Activated naive CD8-positive, alpha-beta T cell treated with anti-CD3 and anti-CD28 coated beads, Interleukin-2, amount 50 U/mL, for 24 hours (primary cell): ENCODE measurements around the gene CAMK1.
A peak's percentile ranks its signal among the peaks of the same experiment; 100 is the strongest.

Source experiments
- ATAC-seq: fragments of 150-1000 bp; cut with Tn5 transposase; one replicate; pipeline ENCODE4 v1.10.0; 2021
- DNase-seq: peaks from one replicate; pipeline ENCODE4 v3.0.0; 2021
- H3K27ac Mint-ChIP-seq: one replicate; pipeline ENCODE4 v1.8.0; 2021; ENCODE audit warnings: mild to moderate bottlenecking, mixed read lengths
- H3K27me3 Mint-ChIP-seq: one replicate; pipeline ENCODE4 v1.8.0; 2021; ENCODE audit warnings: mixed read lengths
- H3K36me3 Mint-ChIP-seq: one replicate; pipeline ENCODE4 v1.8.0; 2021; ENCODE audit warnings: low read depth, mixed read lengths
- H3K4me1 Mint-ChIP-seq: one replicate; pipeline ENCODE4 v1.8.0; 2021; ENCODE audit warnings: mixed read lengths
- H3K4me3 Mint-ChIP-seq: one replicate; pipeline ENCODE4 v1.8.0; 2021; ENCODE audit warnings: mild to moderate bottlenecking, moderate library complexity, mixed read lengths
- H3K9me3 Mint-ChIP-seq: one replicate; pipeline ENCODE4 v1.8.0; 2021; ENCODE audit warnings: mixed read lengths

The CAMK1 gene

GRCh38 chr3:9769426-9770275 lies at the start of gene CAMK1:
Gene CAMK1, minus strand, starts transcription at chr3:9769947. Its CDS starts 2,198 bp downstream, at chr3:9767749.
- peaks cover 1% of the 10 kb centered on the region for H3K27me3 Mint-ChIP-seq
- peak within 1 kb of the TSS; percentile 57 for H3K27ac Mint-ChIP-seq
- H3K4me3 Mint-ChIP-seq: peak within 1 kb of the TSS; percentile 80
- no peaks in the 10 kb centered on the region for H3K9me3 Mint-ChIP-seq
- H3K4me1 Mint-ChIP-seq: peaks cover 31% of the 10 kb centered on the region
- ATAC-seq: peak; percentile 97
- peak; percentile 76 for DNase-seq
- peaks cover 15% of the 10 kb centered on the region for H3K36me3 Mint-ChIP-seq

- Mint-ChIP-seq H3K27ac (no peak overlapping the region), H3K27me3 (no peaks in the 10 kb centered on the region), H3K9me3 (no peaks in the 10 kb centered on the region), H3K4me1 (no peaks in the 10 kb centered on the region), H3K36me3 (peaks cover 4% of the 10 kb centered on the region), H3K4me3 (no peak overlapping the region)
- DNase-seq (no peak), ATAC-seq (no peak)
These were observed 49.1 kb upstream of the CAMK1 start for GRCh38 chr3:9818666-9819335.

GRCh38 chr3:9817436-9817835 lies 47.7 kb upstream of the CAMK1 start:
- no peak overlapping the region for H3K4me3 Mint-ChIP-seq
- H3K27me3 Mint-ChIP-seq: no peaks in the 10 kb centered on the region
- no peaks in the 10 kb centered on the region for H3K9me3 Mint-ChIP-seq
- H3K27ac Mint-ChIP-seq: no peak overlapping the region
- H3K36me3 Mint-ChIP-seq: peaks cover 9% of the 10 kb centered on the region
- ATAC-seq (no peak), DNase-seq (no peak)
- H3K4me1 Mint-ChIP-seq: no peaks in the 10 kb centered on the region

- H3K4me1 Mint-ChIP-seq: peaks cover 4% of the 10 kb centered on the region
- H3K36me3 Mint-ChIP-seq: peaks cover 17% of the 10 kb centered on the region
- ATAC-seq: no peak
- H3K27me3 Mint-ChIP-seq: no peaks in the 10 kb centered on the region
- no peak for DNase-seq
- H3K9me3 Mint-ChIP-seq: no peaks in the 10 kb centered on the region
- no peak overlapping the region for H3K27ac Mint-ChIP-seq
- no peak overlapping the region for H3K4me3 Mint-ChIP-seq
These were observed 46.2 kb upstream of the CAMK1 start for GRCh38 chr3:9815986-9816385.

GRCh38 chr3:9812870-9813483 lies 43.2 kb upstream of the CAMK1 start:
- DNase-seq (no peak), ATAC-seq (no peak)
- Mint-ChIP-seq H3K27ac (no peak overlapping the region), H3K9me3 (no peaks in the 10 kb centered on the region), H3K4me3 (no peak overlapping the region), H3K4me1 (peaks cover 24% of the 10 kb centered on the region), H3K36me3 (peaks cover 23% of the 10 kb centered on the region), H3K27me3 (no peaks in the 10 kb centered on the region)

- Mint-ChIP-seq H3K4me3 (peak overlapping the region; percentile 16), H3K4me1 (peaks cover 35% of the 10 kb centered on the region), H3K27ac (peak overlapping the region; percentile 2), H3K9me3 (no peaks in the 10 kb centered on the region), H3K36me3 (peaks cover 32% of the 10 kb centered on the region), H3K27me3 (no peaks in the 10 kb centered on the region)
- no peak for DNase-seq
- no peak for ATAC-seq
These were observed 41.1 kb upstream of the CAMK1 start for GRCh38 chr3:9810846-9811245.

- no peaks in the 10 kb centered on the region for H3K9me3 Mint-ChIP-seq
- no peaks in the 10 kb centered on the region for H3K27me3 Mint-ChIP-seq
- no peak for DNase-seq
- peak overlapping the region; percentile 16 for H3K4me3 Mint-ChIP-seq
- H3K4me1 Mint-ChIP-seq: peaks cover 35% of the 10 kb centered on the region
- H3K27ac Mint-ChIP-seq: peak overlapping the region; percentile 2
- ATAC-seq: no peak
- peaks cover 36% of the 10 kb centered on the region for H3K36me3 Mint-ChIP-seq
These were observed 40.7 kb upstream of the CAMK1 start for GRCh38 chr3:9810433-9810770.

- no peaks in the 10 kb centered on the region for H3K27me3 Mint-ChIP-seq
- H3K9me3 Mint-ChIP-seq: no peaks in the 10 kb centered on the region
- peaks cover 35% of the 10 kb centered on the region for H3K4me1 Mint-ChIP-seq
- DNase-seq: peak; percentile 44
- H3K36me3 Mint-ChIP-seq: peaks cover 42% of the 10 kb centered on the region
- ATAC-seq: peak; percentile 26
- H3K27ac Mint-ChIP-seq: peak within 1 kb of the TSS; percentile 81
- peak within 1 kb of the TSS; percentile 71 for H3K4me3 Mint-ChIP-seq
These were observed 40.1 kb upstream of the CAMK1 start, which contains the start of gene TTLL3 for GRCh38 chr3:9809615-9810432. Gene TTLL3, plus strand, starts transcription at chr3:9810262. Its CDS starts 400 bp downstream, at chr3:9810662.

GRCh38 chr3:9809239-9809614 lies 39.5 kb upstream of the CAMK1 start:
- peak; percentile 60 for ATAC-seq
- Mint-ChIP-seq H3K4me1 (peaks cover 35% of the 10 kb centered on the region), H3K27ac (peak overlapping the region; percentile 81), H3K36me3 (peaks cover 46% of the 10 kb centered on the region), H3K4me3 (peak overlapping the region; percentile 71), H3K9me3 (no peaks in the 10 kb centered on the region), H3K27me3 (no peaks in the 10 kb centered on the region)
- DNase-seq: peak; percentile 22

GRCh38 chr3:9808345-9809037 lies 38.7 kb upstream of the CAMK1 start:
- peak overlapping the region; percentile 71 for H3K4me3 Mint-ChIP-seq
- peaks cover 35% of the 10 kb centered on the region for H3K4me1 Mint-ChIP-seq
- H3K27ac Mint-ChIP-seq: peak overlapping the region; percentile 81

GRCh38 chr3:9807981-9808344 lies 38.2 kb upstream of the CAMK1 start:
- Mint-ChIP-seq H3K9me3 (no peaks in the 10 kb centered on the region), H3K27ac (peak overlapping the region; percentile 81), H3K4me1 (peaks cover 35% of the 10 kb centered on the region), H3K36me3 (peaks cover 53% of the 10 kb centered on the region), H3K4me3 (no peak overlapping the region), H3K27me3 (no peaks in the 10 kb centered on the region)
- ATAC-seq (no peak), DNase-seq (no peak)

More at GRCh38 chr3:9808345-9809037, 38.7 kb upstream of the CAMK1 start:
- no peaks in the 10 kb centered on the region for H3K27me3 Mint-ChIP-seq
- peaks cover 52% of the 10 kb centered on the region for H3K36me3 Mint-ChIP-seq
- H3K9me3 Mint-ChIP-seq: no peaks in the 10 kb centered on the region
- DNase-seq (peak; percentile 57), ATAC-seq (peak; percentile 74)

- ATAC-seq (no peak), DNase-seq (no peak)
- Mint-ChIP-seq H3K9me3 (no peaks in the 10 kb centered on the region), H3K4me3 (no peak overlapping the region), H3K27ac (peak overlapping the region; percentile 41), H3K36me3 (peaks cover 54% of the 10 kb centered on the region), H3K27me3 (no peaks in the 10 kb centered on the region), H3K4me1 (peaks cover 35% of the 10 kb centered on the region)
These were observed 37.2 kb upstream of the CAMK1 start for GRCh38 chr3:9806688-9807589.

GRCh38 chr3:9806137-9806536 lies 36.4 kb upstream of the CAMK1 start:
- DNase-seq (no peak), ATAC-seq (no peak)
- Mint-ChIP-seq H3K9me3 (no peaks in the 10 kb centered on the region), H3K4me1 (peaks cover 32% of the 10 kb centered on the region), H3K27ac (no peak overlapping the region), H3K4me3 (no peak overlapping the region), H3K36me3 (peaks cover 51% of the 10 kb centered on the region), H3K27me3 (no peaks in the 10 kb centered on the region)
